ENCODE results near the gene LCN10.
"Not testable (repeated sequence)": the region's sequence is repeated elsewhere in the genome, so short reads cannot be mapped to it uniquely, and the experiment has no call there.

The LCN10 gene

GRCh38 chr9:136742591-136743391 is at the start of gene LCN10:
LCN10 (minus strand) TSS chr9:136742940; CDS start chr9:136742903, 37 bp downstream.
- DNase-seq: peak; percentile 81

DNA sequence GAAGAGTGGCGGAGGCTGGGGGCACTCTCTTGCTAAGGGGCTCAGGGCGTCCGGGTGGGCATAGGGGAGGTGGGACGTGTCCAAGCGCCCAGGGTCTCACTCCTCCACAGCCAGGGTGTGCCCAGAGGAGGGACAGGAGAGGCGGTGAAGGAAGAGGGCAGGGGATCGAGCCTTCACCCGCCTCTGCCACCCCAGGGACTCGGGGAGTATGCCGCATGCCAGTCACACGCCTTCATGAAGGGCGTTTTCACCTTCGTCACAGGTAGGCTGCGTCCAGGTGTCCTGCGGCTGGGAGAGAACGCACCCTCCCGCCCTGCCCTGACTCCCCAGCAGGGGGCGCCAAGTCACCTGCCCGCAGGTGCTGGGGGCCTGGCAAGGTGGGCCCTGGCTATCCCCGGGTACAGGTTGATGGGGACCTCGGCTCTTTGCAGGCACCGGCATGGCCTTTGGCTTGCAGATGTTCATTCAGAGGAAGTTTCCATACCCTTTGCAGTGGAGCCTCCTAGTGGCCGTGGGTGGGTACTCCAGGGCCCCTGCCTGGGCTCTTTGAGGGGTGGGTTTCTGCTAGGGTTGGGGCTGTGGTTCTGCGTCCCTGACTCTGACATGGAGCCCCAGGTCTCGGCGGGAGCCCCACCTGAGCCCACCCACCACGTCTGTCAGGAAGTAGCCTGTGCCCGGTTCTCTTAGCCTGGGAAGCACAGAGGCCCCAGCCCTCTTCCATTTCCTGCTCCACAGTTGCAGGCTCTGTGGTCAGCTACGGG is 49.0 kb upstream of the LCN10 start:
- peak; percentile 94 for DNase-seq

DNA sequence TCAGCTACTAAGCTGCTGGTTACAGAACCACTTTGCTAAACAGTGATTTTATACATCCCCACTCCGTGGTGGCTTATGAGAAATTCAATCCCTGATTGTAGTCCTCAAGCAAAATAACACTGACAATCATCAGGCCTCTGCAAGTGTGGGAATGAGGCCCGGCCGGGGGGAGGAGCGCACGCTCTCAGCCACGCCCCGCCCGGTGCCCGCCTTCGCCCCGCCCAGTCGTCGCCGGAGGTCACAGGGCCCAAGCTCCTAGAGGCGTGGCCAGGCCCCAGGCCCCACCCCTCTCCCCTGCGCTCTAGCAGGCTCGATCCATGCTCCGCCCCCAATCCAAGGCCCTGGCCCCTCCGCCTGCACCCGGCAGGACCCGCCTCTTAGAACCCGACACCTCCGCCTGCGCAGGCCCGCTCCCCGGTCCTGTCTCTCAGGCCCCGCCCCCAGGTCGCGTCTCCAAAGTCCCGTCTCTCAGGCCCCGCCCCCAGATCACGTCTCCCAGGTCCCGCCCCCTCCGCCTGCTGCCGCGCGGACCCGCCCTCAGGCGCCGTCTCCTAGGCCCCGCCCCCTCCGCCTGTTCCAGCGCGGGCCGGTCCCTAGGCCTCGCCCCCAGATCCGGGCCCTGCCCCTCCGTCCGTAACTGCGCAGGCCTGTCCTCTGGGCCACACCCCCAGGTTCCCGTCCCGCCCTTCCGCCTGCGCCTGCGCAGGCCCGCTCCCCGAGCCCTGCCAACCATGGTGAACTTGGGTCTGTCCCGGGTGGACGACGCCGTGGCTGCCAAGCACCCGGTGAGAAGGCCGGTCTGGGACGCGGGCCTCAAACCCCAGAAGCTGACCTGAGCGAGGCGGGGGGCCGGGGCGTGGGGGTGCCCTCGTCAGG is 48.1 kb upstream of the LCN10 start, which contains the start of gene TMEM141:
Gene TMEM141, plus strand, starts transcription at position 705 of the 876 bp plus-strand sequence. Its CDS starts 27 bp downstream, at position 732.
- DNase-seq: peak; percentile 100

DNA sequence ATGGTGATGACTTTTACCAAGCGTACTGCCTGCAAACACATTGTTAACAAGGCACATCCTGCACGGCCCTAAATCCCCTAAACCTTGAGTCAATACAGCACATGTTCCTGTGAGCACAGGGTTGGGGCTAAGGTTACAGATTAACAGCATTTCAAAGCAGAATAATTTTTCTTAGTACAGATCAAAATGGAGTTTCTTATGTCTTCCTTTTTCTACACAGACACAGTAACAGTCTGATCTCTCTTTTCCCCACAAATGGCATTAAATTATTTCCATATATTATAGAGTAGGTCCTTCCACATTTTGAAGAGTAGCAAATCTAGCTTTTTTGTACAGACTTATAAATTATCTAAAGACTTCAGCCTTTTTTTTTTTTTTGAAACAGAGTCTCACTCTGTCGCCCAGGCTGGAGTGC is 46.8 kb upstream of the LCN10 start:
- DNase-seq: peak; percentile 92

GRCh38 chr9:136788644-136789522 is 46.1 kb upstream of the LCN10 start:
- peak; percentile 77 for DNase-seq

GRCh38 chr9:136787690-136788400 is 45.1 kb upstream of the LCN10 start:
- peak; percentile 86 for DNase-seq

- DNase-seq: not testable (repeated sequence)
These were observed 44.2 kb upstream of the LCN10 start for GRCh38 chr9:136786983-136787382.

- no peak for DNase-seq
These were observed 43.7 kb upstream of the LCN10 start for GRCh38 chr9:136786451-136786850.

- DNase-seq: not testable (repeated sequence)
These were observed 43.0 kb upstream of the LCN10 start for GRCh38 chr9:136785565-136786355.

GRCh38 chr9:136784997-136785361 is 42.2 kb upstream of the LCN10 start:
- no peak for DNase-seq

DNA sequence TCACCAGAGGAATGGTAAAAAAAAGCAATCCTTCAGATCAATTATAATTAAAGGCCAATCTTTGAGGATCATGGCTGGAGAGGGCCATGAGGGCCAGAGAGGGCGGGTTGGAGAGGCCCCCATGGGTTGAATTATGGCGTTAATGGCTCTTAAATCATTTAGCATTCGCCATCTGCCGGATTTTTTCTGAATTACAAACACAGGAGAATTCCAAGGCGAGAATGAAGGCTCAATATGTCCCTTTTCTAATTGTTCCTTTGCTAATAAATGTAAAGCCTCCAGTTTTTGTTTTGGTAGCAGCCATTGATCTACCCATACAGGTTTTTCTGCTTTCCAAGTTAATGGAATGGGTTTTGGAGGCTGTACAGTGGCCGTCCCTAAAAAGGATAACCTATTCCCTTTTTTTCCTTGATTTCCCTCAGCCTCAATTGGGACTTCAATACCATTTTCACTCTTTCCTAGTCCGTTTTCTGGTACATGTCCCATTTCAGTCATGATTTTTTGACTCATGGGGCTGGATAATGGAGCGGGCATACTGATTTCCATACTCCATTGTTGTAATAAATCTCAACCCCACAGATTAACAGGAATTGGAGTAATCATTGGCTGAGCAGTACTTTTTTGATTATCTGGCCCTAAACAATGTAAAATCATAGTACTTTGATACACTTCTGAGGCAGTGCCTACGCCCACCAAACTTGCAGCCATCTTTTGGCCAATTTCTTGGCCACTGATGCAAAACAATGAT is 41.7 kb upstream of the LCN10 start:
- peak; percentile 83 for DNase-seq

DNA sequence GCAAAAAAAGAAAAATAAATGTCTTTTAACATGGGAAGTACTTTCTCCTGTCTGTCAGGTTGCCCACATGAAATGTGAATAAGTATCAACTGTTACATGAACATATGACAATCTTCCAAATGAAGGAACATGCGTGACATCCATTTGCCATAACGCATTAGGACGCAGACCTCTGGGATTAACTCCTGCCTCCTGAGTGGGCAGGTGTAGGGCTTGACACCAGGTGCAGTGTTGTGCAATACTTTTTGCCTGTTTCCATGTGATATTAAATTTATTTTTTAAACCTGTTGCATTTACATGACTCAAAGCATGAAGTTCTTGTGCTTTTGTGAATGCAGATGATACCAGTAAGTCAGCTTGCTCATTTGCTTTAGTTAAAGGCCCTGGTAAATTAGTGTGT is 39.7 kb upstream of the LCN10 start:
- DNase-seq: peak; percentile 43

- DNase-seq: no peak
These were observed 37.1 kb upstream of the LCN10 start for GRCh38 chr9:136779808-136780207.

- DNase-seq: no peak
These were observed 34.6 kb upstream of the LCN10 start for GRCh38 chr9:136777359-136777758.

GRCh38 chr9:136776947-136777346 is 34.2 kb upstream of the LCN10 start:
- no peak for DNase-seq

GRCh38 chr9:136775191-136775590 is 32.5 kb upstream of the LCN10 start:
- DNase-seq: no peak

- no peak for DNase-seq
These were observed 31.8 kb upstream of the LCN10 start for GRCh38 chr9:136774416-136775045.

- peak; percentile 62 for DNase-seq
These were observed 30.8 kb upstream of the LCN10 start for GRCh38 chr9:136773386-136774044.
